ENCODE measurements around the gene YWHAB. TPM values are rescaled to one million over a fixed set of nuclear protein-coding genes. Genes with fewer than 3 reads are reported as not detected.
"Not testable (repeated sequence)": the region's sequence is repeated elsewhere in the genome, so short reads cannot be mapped to it uniquely, and the experiment has no call there.

YWHAB gene
- total RNA-seq, 1 donor from 2014 or later, result 92.7 TPM

DNA sequence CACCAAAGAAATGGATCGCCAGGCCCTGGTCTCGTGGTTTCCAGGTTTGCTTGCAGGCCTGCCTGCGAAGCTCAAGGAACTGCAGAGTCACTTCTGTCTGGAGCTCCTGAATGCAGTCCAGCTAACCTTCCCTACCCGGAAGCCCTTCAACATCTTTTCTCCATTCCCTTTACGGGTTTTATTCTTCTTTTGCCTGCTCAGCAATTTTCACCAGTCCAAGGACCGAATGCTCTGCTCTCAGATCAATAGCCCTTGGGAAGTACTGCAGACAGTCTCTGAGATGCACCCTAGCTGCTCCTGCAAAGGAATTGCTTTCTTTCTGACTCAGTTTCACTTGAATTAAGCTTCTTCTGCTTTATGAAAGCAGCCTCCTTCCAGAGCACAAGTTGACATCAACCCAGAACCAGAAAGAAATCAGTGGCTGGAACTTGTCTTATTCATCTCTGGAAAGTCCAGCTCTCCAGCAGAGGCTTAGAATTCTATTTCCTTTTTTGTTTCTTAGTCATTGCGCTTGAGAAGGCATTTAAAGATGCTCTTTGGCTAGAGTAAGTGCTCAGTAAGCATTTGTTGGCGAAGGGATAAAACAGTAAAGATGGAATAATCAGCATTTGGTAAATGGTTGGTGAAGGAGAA lies 18.7 kb upstream of the YWHAB start:
- no peak for DNase-seq (ENCODE audit: low read depth in 2 of 2)

DNA sequence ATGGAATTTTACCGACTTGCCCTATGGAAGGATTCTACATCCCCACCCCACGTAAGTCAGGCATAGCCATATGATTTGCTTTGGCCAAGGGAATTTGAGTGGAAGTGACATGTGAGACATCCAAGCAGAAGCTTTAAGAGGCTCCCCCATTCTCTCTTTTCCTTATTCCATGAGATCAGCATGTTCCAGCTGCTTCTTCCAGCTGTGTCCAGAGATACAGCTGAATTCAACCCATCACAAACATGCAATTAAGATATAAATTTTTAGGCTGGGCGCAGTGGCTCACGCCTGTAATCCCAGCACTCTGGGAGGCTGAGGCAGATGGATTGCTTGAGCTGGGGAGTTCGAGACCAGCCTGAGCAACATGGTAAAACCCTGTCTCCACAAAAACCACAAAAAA lies 16.0 kb upstream of the YWHAB start:
- DNase-seq (ENCODE audit: low read depth in 2 of 2), result no peak

GRCh38 chr20:44882360-44882759 lies 3.1 kb upstream of the YWHAB start:
- DNase-seq (ENCODE audit: low read depth in 2 of 2), result not testable (repeated sequence)

GRCh38 chr20:44883214-44883902 lies 2.1 kb upstream of the YWHAB start:
- DNase-seq (ENCODE audit: low read depth in 2 of 2), result no peak

- no peak for DNase-seq (ENCODE audit: low read depth in 2 of 2)
Measured at GRCh38 chr20:44884907-44885391, 556 bp upstream of the YWHAB start.

GRCh38 chr20:44886266-44886651 lies 754 bp downstream of the YWHAB start:
- peak in 1 of 2 donors; percentile 34 for DNase-seq (ENCODE audit: low read depth in 2 of 2)

GRCh38 chr20:44886828-44887227 lies 1.3 kb downstream of the YWHAB start:
- no peak for DNase-seq (ENCODE audit: low read depth in 2 of 2)

DNA sequence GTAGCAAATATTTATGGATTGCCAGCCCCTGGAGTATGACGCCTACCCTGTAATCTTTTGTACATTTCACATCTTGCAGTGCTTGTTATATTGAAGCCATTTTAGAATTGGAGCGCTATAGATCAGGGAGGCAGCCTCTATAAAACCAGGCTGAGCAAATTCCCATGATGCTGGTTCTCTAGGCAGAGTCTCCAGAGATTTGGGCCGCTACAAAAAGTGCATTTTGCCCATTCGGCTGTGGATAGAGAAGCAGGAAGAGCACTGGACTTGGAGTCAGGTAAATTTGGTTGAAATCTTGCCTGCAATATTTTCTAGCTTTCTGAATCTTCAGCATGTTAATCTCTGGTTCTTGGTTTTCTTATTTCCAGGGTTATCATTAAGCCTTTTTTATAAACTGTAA lies 2.0 kb downstream of the YWHAB start:
- DNase-seq (ENCODE audit: low read depth in 2 of 2), result no peak

DNA sequence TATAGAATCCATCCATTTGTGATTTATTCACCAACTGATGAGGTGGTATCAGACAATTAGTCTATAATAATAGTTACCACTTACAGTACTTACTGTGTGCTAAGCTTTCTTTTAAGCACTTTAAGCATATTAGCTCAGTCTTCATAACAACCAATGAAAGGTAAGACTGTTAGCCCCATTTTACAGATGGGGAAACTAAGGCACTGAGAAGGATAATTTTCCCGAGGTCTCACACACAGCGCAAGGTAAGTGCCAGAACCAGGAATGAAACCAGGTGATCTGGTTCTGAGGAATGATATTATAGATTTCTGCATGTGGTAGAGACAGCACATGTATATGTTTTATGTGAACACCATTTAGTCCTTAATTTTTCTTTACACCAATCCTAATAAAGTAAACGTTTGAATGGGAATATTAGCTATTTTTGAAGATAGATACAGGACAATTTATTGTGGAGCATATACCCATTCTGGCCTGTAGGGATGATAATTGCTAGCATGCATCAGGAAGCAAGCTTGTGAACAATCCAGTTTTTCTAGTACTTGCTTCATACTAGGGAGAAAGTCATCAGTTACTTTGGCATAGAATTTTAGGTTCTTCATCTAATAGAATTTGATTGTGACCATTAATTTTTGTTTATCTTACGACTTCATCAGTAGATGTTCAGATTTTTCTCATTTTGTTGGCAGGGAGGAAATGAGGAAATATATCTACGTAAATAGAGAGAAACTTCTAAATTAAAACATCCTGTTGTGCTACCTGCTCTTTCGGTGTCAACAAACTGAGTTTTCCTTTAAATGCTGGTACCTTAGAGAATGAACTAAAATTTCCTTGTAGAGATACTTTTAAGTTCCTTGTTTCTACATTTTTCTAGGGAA lies 3.0 kb downstream of the YWHAB start:
- peak in 1 of 2 donors; percentile 18 for DNase-seq (ENCODE audit: low read depth in 2 of 2)

DNA sequence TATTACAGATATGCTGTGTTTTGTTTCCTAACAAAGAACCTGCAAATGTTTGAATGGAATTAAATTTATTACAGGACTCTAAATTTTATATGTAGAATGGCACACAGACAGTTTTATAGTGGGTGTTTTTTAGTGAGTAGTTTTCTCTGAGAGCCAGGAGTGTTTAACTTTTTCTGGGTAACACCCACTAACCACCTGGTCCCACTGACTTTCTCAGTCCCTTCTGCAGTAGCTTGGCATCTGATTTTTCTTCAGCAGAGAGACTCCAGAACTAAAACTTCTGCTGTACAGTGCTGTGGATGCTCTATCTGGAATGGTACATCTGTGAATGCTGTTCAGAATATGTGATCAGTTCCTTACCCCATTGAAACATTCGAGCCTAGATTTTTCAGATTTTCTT lies 6.3 kb downstream of the YWHAB start:
- DNase-seq (ENCODE audit: low read depth in 2 of 2), result no peak

DNA sequence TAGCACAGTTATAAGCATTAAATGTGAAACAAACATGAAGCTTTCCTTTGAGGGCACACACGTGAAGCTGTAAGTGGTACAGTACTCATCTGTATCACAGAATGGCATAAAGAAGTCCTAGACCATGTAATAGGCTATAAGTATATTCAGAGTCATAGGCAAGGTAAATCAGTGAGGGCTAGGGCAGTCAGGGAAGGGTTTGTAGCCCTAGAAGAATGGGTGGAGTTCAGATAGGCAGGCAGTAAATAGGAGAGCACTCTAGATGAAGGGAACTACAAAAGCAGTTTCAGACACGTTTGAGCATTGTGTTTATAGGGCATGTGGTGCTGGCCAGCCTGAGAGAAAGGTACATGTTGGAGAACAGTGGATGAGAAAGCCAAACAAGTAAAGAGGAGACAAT lies 9.5 kb downstream of the YWHAB start:
- no peak for DNase-seq (ENCODE audit: low read depth in 2 of 2)

DNA sequence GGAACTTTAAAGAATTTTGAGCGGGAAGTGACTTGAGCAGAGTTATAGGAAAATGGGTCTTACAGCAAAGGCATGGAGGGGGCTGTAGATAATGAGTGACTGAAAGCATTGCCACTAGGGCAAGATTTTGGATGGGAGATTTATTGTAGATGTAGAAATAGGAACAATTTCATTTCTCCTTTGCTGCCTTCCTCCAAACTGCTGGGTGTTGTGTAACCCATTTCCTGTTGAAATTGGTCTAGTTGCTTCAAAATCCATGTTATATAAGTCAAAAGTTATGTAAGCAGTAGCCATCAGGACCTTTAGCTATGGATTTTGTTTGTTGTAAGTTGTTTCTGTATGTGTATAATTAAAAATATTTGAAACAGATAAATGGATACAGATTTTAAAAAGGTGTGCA lies 11.1 kb downstream of the YWHAB start:
- DNase-seq (ENCODE audit: low read depth in 2 of 2), result no peak

GRCh38 chr20:44897133-44897532 lies 11.6 kb downstream of the YWHAB start:
- DNase-seq (ENCODE audit: low read depth in 2 of 2), result no peak

DNA sequence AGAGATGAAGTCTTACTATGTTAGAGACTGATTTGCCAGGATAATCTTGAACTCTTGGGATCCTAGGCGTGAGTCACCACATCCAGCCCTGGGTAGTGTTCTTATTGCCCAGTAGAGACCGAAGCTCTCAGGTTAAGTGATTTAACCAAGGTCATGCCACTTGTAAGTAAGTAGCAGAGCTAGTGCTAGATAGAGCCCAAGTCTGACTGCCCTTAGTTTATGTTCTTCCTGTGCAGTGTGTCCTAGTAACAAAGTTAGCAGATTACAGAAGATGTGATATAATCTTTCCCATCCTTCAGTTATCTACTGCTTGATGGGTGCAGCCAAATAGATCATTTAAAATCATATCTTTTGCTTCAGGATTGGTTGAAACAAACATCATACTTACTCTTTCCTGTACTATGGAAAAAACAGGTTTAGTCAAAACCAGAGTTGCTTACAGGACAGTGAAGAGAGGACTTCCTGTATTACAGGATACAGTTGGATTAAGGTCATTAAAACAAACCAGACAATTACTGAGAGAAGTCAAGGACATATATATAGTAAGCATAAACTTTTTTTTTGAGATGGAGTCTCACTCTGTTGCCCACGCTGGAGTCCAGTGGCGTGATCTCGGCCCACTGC lies 14.8 kb downstream of the YWHAB start:
- peak; percentile 39 to 45 for DNase-seq (ENCODE audit: low read depth in 2 of 2)

DNA sequence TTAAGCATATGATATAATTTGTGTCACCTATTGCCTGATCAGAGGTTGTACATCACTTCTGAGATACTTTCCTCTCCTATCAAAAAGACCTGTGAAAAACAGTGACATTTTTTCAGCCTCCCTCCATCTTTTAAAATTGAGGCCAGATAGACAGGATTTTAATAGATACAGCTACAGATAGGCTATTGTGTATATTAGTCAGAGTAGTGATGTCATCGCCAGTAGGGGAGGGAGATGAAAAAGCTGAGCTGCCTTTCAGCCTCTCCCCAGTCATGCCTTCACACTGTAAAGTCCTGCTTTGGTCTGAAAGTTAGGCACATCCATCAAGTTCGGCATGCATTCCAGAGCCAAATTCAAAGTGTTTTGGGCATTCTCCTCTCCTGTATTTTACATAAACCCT lies 16.5 kb downstream of the YWHAB start:
- peak in 1 of 2 donors; percentile 26 for DNase-seq (ENCODE audit: low read depth in 2 of 2)

GRCh38 chr20:44904377-44904776 lies 18.9 kb downstream of the YWHAB start:
- DNase-seq (ENCODE audit: low read depth in 2 of 2), result no peak

GRCh38 chr20:44908987-44909871 lies 23.7 kb downstream of the YWHAB start:
- DNase-seq (ENCODE audit: low read depth in 2 of 2), result no peak

DNA sequence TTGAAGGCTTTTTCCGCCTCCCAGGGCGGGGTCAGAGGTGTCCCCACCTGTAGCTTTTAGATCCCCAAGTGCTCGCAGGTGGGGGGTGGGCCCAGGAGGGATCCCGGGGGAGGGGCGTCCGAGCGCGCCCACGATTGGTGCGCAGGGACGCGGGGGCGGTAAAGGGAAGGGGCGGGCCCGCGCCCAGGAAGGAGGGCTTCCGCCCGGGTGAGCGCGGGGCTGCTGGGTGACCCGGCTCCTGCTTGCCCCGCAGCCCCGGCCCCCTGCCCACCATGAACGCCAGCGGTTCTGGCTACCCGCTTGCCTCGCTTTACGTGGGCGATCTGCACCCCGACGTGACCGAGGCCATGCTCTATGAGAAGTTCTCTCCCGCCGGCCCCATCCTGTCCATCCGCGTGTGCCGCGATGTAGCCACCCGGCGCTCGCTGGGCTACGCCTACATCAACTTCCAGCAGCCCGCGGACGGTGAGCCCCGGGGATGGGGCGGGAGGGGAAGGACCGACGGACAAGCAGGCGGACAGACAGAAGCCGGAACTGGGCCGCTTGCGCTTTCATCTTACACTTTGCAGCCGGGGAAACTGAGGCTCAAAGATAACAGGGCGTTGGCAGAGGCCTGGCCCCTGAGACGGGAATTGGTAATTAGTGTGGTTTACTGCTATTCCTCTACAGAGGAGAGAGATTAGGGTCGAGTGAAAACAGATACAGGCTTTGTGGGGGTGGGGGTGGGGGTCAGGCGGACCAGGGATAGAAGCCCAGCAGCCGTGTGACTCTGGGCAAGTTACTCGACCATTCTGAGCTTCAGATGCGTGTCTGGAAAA lies 24.6 kb downstream of the YWHAB start, which contains the start of gene PABPC1L:
PABPC1L (plus strand) TSS at position 189 of the 818 bp plus-strand sequence; CDS start at position 273, 84 bp downstream.
- DNase-seq (ENCODE audit: low read depth in 2 of 2), result peak in 1 of 2 donors; percentile 37

- no peak for DNase-seq (ENCODE audit: low read depth in 2 of 2)
Measured at GRCh38 chr20:44910690-44911262, 25.3 kb downstream of the YWHAB start.

All from dermis microvascular lymphatic vessel endothelial cell (primary cell).